H9 (cell line): ENCODE measurements around the gene ZNF184. TPM values are rescaled to one million over a fixed set of nuclear protein-coding genes. Genes with fewer than 3 reads are reported as not detected.

ENCODE experiments used
- DNase-seq: peaks from one replicate; pipeline ENCODE4 v3.0.0-alpha.2; 2017
- H2AFZ ChIP-seq: one replicate; pipeline ENCODE4 v1.6.1; 2013; ENCODE audit warnings: mild to moderate bottlenecking, low read length, control low read depth, moderate library complexity
- H2AK5ac ChIP-seq: 2 replicates; pipeline ENCODE4 v1.6.1; 2013; ENCODE audit warnings: low read length, control low read depth, mixed read lengths; ENCODE audit not compliant: insufficient read length
- H2BK120ac ChIP-seq: one replicate; pipeline ENCODE4 v1.6.1; 2013; ENCODE audit warnings: low read depth, mild to moderate bottlenecking, low read length, control low read depth, inconsistent platforms; ENCODE audit not compliant: poor library complexity, severe bottlenecking
- H2BK12ac ChIP-seq: 2 replicates; pipeline ENCODE4 v1.6.1; 2013; ENCODE audit warnings: low read length, control low read depth, mixed read lengths, low read depth; ENCODE audit not compliant: insufficient read length
- H2BK15ac ChIP-seq: 2 replicates; pipeline ENCODE4 v1.6.1; 2013; ENCODE audit warnings: low read depth, low read length, control low read depth
- H2BK20ac ChIP-seq: one replicate; pipeline ENCODE4 v1.6.1; 2013; ENCODE audit warnings: low read depth, mild to moderate bottlenecking, low read length, control low read depth, inconsistent platforms; ENCODE audit not compliant: poor library complexity, severe bottlenecking
- H2BK5ac ChIP-seq: 2 replicates; pipeline ENCODE4 v1.6.1; 2013; ENCODE audit warnings: low read length, control low read depth, mixed read lengths; ENCODE audit not compliant: insufficient read length
- H3K14ac ChIP-seq: 2 replicates; pipeline ENCODE4 v1.6.1; 2013; ENCODE audit warnings: low read length, control low read depth; ENCODE audit not compliant: insufficient read depth
- H3K18ac ChIP-seq: 2 replicates; pipeline ENCODE4 v1.6.1; 2013; ENCODE audit warnings: low read depth, mild to moderate bottlenecking, mixed read lengths, low read length, control low read depth; ENCODE audit not compliant: insufficient read length
- H3K23ac ChIP-seq: 2 replicates; pipeline ENCODE4 v1.6.1; 2013; ENCODE audit warnings: low read length, control low read depth, mixed read lengths, low read depth; ENCODE audit not compliant: insufficient read length
- H3K23me2 ChIP-seq: 2 replicates; pipeline ENCODE4 v1.6.1; 2013; ENCODE audit warnings: low read depth, mild to moderate bottlenecking, mixed read lengths, low read length, control low read depth; ENCODE audit not compliant: insufficient read length, poor library complexity, severe bottlenecking
- H3K27ac ChIP-seq: 2 replicates; pipeline ENCODE4 v1.5.1; 2013; ENCODE audit warnings: low read length, control low read depth, mixed read lengths, low read depth; ENCODE audit not compliant: insufficient read length
- H3K27me3 ChIP-seq: 2 replicates; pipeline ENCODE4 v1.6.1; 2013; ENCODE audit warnings: low read length, control low read depth, inconsistent platforms; ENCODE audit not compliant: insufficient read depth
- H3K4ac ChIP-seq: 2 replicates; pipeline ENCODE4 v1.6.1; 2013; ENCODE audit warnings: low read depth, mild to moderate bottlenecking, control low read depth, inconsistent platforms, low read length, moderate library complexity
- H3K4me1 ChIP-seq: 2 replicates; pipeline ENCODE4 v1.6.1; 2013; ENCODE audit warnings: low read length, control low read depth, inconsistent platforms; ENCODE audit not compliant: insufficient read depth
- H3K4me2 ChIP-seq: 2 replicates; pipeline ENCODE4 v1.6.1; 2013; ENCODE audit warnings: low read length, control low read depth, mixed read lengths; ENCODE audit not compliant: insufficient read length, insufficient read depth
- H3K56ac ChIP-seq: 2 replicates; pipeline ENCODE4 v1.6.1; 2013; ENCODE audit warnings: low read depth, mild to moderate bottlenecking, mixed read lengths, low read length, control low read depth; ENCODE audit not compliant: insufficient read length
- H3K79me1 ChIP-seq: 2 replicates; pipeline ENCODE4 v1.6.1; 2013; ENCODE audit warnings: low read depth, mild to moderate bottlenecking, moderate library complexity, low read length, control low read depth, inconsistent platforms; ENCODE audit not compliant: insufficient read depth, poor library complexity, severe bottlenecking
- H3K79me2 ChIP-seq: 2 replicates; pipeline ENCODE4 v1.6.1; 2013; ENCODE audit warnings: low read length, control low read depth, inconsistent platforms; ENCODE audit not compliant: insufficient read depth
- H3K9ac ChIP-seq: 2 replicates; pipeline ENCODE4 v1.6.1; 2013; ENCODE audit warnings: low read length, control low read depth, mixed read lengths; ENCODE audit not compliant: insufficient read length; ENCODE audit errors: extremely low read depth
- H3K9me3 ChIP-seq: one replicate; pipeline ENCODE4 v1.6.1; 2013; ENCODE audit warnings: low read depth, low read length, inconsistent platforms; ENCODE audit not compliant: control insufficient read depth
- H3T11ph ChIP-seq: one replicate; pipeline ENCODE4 v1.6.1; 2013; ENCODE audit warnings: mild to moderate bottlenecking, low read length, control low read depth, inconsistent platforms
- H4K20me1 ChIP-seq: one replicate; pipeline ENCODE4 v1.6.1; 2013; ENCODE audit not compliant: control insufficient read depth, insufficient read length, insufficient read depth
- H4K5ac ChIP-seq: 2 replicates; pipeline ENCODE4 v1.6.1; 2013; ENCODE audit warnings: low read depth, mild to moderate bottlenecking, mixed read lengths, low read length, control low read depth; ENCODE audit not compliant: insufficient read length
- H4K8ac ChIP-seq: replicated peaks from 2 replicates; pipeline ENCODE4 v1.6.1; 2013; ENCODE audit warnings: low read length, control low read depth, mixed read lengths, low read depth; ENCODE audit not compliant: insufficient read length
- H4K91ac ChIP-seq: 2 replicates; pipeline ENCODE4 v1.6.1; 2013; ENCODE audit warnings: low read depth, mild to moderate bottlenecking, moderate library complexity, mixed read lengths, low read length, control low read depth; ENCODE audit not compliant: insufficient read length
- H3K27ac Mint-ChIP-seq, 3 experiments: 2 replicates in 2 of 3; 3 replicates in 1 of 3; pipeline ENCODE4 v1.8.0; 2020 to 2021; ENCODE audit warnings: mixed read lengths in 3 of 3, mild to moderate bottlenecking in 1 of 3, moderate library complexity in 1 of 3
- H3K27me3 Mint-ChIP-seq: 2 replicates; pipeline ENCODE4 v1.8.0; 2021; ENCODE audit warnings: low read depth, mild to moderate bottlenecking, moderate library complexity, mixed read lengths
- H3K36me3 Mint-ChIP-seq, 3 experiments: 2 replicates in 2 of 3; 3 replicates in 1 of 3; pipeline ENCODE4 v1.8.0; 2020 to 2021; ENCODE audit warnings: low read depth in 3 of 3, mixed read lengths in 3 of 3; ENCODE audit not compliant: insufficient read depth in 1 of 3
- H3K4me1 Mint-ChIP-seq, 2 experiments: 2 replicates each; pipeline ENCODE4 v1.8.0; 2020; ENCODE audit warnings: mixed read lengths in 2 of 2
- H3K4me3 Mint-ChIP-seq, 2 experiments: 2 replicates in 1 of 2; 3 replicates in 1 of 2; pipeline ENCODE4 v1.8.0; 2020 to 2021; ENCODE audit warnings: mild to moderate bottlenecking in 2 of 2, mixed read lengths in 2 of 2, moderate library complexity in 1 of 2
- H3K9me3 Mint-ChIP-seq, 2 experiments: 2 replicates in 1 of 2; 3 replicates in 1 of 2; pipeline ENCODE4 v1.8.0; 2020; ENCODE audit warnings: mild to moderate bottlenecking in 2 of 2, mixed read lengths in 2 of 2, moderate library complexity in 1 of 2
- WGBS: extraction: QIAGEN DNeasy Blood & Tissue Kit; methylation state at CpG from one replicate; pipeline ENCODE4 v1.1.7; 2013; ENCODE audit warnings: missing lambda C conversion rate, low lambda C conversion rate, mixed read lengths; ENCODE audit not compliant: insufficient read length; ENCODE audit errors: extremely low coverage; 5-methylcytosine and 5-hydroxymethylcytosine counted together
- total RNA-seq: library from RNA; stranded (reverse); gene quantifications from 2 replicates; pipeline ENCODE4 v1.2.1, GENCODE V29; 2021
- TF ChIP-seq, protein P1 (sequence below): fragments of 200-600 bp; sonication (generic); conservative IDR thresholded peaks from 3 replicates; pipeline ENCODE4 v1.8.0; 2021; ENCODE audit warnings: antibody characterized with exemption, mild to moderate bottlenecking

The ZNF184 gene
- total RNA-seq, 1 experiment from 2014 or later, result 6.3 TPM

DNA sequence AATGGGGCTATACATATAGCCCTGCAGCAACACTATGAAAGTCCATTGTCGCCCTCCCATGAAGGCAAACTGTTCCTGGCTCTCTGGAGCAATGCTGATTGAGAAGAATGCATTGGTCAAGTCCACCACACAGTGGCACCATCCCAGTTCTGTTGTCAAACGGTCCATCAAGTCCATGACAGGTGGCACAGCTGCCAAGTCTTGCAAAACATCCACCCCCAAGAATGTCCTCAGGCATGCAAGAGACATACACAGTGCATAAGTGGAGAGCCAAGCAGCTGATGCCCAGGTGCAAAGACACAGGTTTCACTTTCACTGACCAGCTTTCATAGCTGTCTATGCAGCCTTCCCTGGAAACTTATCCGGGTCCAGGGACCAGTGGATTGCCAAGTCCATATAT, 66.8 kb downstream of the ZNF184 start:
- H3K4ac ChIP-seq, result no peak overlapping the region
- no peak overlapping the region for H3K27ac ChIP-seq
- Mint-ChIP-seq H3K36me3 (peaks cover 21 to 28% (median 25%) of the 10 kb centered on the region in 3 experiments), H3K9me3 (peaks cover 31 to 34% of the 10 kb centered on the region in 2 experiments), H3K4me3 (no peak overlapping the region), H3K4me1 (no peaks in the 10 kb centered on the region), H3K27ac (no peak overlapping the region), H3K27me3 (no peaks in the 10 kb centered on the region)
- H3K79me1 ChIP-seq, result no peaks in the 10 kb centered on the region
- H3K23ac ChIP-seq, result no peak overlapping the region
- H3K23me2 ChIP-seq, result no peaks in the 10 kb centered on the region
- no peak overlapping the region for H2BK20ac ChIP-seq
- H4K91ac ChIP-seq, result no peak overlapping the region
- no peaks in the 10 kb centered on the region for H3K4me1 ChIP-seq
- no peak overlapping the region for H3K14ac ChIP-seq
- H4K5ac ChIP-seq, result no peak overlapping the region
- H2AFZ ChIP-seq, result no peak overlapping the region
- no peak overlapping the region for H2AK5ac ChIP-seq
- no peak overlapping the region for H2BK5ac ChIP-seq
- no peaks in the 10 kb centered on the region for H3K27me3 ChIP-seq
- peaks cover 16% of the 10 kb centered on the region for H3K9me3 ChIP-seq
- no peaks in the 10 kb centered on the region for H4K20me1 ChIP-seq
- no peak overlapping the region for H3K4me2 ChIP-seq
- no peak overlapping the region for H3K56ac ChIP-seq
- no peaks in the 10 kb centered on the region for H3K79me2 ChIP-seq
- H4K8ac ChIP-seq, result no peak overlapping the region
- WGBS, result no CpG with 5 or more reads among the region's 3 CpGs
- TF ChIP-seq, protein P1, sequence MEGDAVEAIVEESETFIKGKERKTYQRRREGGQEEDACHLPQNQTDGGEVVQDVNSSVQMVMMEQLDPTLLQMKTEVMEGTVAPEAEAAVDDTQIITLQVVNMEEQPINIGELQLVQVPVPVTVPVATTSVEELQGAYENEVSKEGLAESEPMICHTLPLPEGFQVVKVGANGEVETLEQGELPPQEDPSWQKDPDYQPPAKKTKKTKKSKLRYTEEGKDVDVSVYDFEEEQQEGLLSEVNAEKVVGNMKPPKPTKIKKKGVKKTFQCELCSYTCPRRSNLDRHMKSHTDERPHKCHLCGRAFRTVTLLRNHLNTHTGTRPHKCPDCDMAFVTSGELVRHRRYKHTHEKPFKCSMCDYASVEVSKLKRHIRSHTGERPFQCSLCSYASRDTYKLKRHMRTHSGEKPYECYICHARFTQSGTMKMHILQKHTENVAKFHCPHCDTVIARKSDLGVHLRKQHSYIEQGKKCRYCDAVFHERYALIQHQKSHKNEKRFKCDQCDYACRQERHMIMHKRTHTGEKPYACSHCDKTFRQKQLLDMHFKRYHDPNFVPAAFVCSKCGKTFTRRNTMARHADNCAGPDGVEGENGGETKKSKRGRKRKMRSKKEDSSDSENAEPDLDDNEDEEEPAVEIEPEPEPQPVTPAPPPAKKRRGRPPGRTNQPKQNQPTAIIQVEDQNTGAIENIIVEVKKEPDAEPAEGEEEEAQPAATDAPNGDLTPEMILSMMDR, result no peak
- no peak for DNase-seq
- no peak overlapping the region for H3T11ph ChIP-seq
- no peak overlapping the region for H3K18ac ChIP-seq
- no peak overlapping the region for H2BK15ac ChIP-seq
- H2BK12ac ChIP-seq, result no peak overlapping the region
- no peak overlapping the region for H2BK120ac ChIP-seq
- no peak overlapping the region for H3K9ac ChIP-seq
